ENCODE measurements around the gene BRIP1.

DNA sequence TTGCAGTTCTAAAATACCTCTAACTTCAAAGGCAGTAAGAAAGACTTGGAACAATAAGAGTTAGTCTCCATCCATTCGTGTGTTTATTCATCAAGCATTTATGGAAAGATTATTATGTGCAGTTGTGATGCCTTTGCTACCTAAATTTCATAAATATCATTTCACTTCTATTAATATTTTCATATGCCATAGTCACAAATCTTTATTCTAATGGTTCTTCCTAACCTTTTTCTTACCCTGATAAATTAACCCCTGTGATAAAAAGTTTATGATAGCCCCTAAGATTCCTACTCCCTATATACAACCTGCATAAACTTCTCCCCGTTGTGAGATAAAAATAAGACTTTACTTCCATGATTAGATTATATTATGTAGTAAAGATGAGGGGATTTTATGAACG lies 94.9 kb downstream of the BRIP1 start:
- no peak for TF ChIP-seq CTCF (IDR thresholded peaks at IDR 0.05)
- TF ChIP-seq, protein P1, sequence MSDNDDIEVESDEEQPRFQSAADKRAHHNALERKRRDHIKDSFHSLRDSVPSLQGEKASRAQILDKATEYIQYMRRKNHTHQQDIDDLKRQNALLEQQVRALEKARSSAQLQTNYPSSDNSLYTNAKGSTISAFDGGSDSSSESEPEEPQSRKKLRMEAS (CRISPR knock-in tag; IDR thresholded peaks at IDR 0.05): no peak
- TF ChIP-seq JUN (CRISPR knock-in tag; IDR thresholded peaks at IDR 0.05): no peak
- TF ChIP-seq, protein P2, sequence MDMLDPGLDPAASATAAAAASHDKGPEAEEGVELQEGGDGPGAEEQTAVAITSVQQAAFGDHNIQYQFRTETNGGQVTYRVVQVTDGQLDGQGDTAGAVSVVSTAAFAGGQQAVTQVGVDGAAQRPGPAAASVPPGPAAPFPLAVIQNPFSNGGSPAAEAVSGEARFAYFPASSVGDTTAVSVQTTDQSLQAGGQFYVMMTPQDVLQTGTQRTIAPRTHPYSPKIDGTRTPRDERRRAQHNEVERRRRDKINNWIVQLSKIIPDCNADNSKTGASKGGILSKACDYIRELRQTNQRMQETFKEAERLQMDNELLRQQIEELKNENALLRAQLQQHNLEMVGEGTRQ (CRISPR knock-in tag; IDR thresholded peaks at IDR 0.05): no peak
- no peak for TF ChIP-seq FOXK1 (CRISPR knock-in tag; IDR thresholded peaks at IDR 0.05)
- TF ChIP-seq NR3C1 (CRISPR knock-in tag; conservative IDR thresholded peaks at IDR 0.05; ENCODE audit: low read depth): no peak
- TF ChIP-seq USF1 (CRISPR knock-in tag; IDR thresholded peaks at IDR 0.05): no peak
- TF ChIP-seq IRF2 (CRISPR knock-in tag; IDR thresholded peaks at IDR 0.05; ENCODE audit: borderline replicate concordance, low read depth): no peak
